ENCODE data around the gene ADARB2.

ADARB2 gene

DNA sequence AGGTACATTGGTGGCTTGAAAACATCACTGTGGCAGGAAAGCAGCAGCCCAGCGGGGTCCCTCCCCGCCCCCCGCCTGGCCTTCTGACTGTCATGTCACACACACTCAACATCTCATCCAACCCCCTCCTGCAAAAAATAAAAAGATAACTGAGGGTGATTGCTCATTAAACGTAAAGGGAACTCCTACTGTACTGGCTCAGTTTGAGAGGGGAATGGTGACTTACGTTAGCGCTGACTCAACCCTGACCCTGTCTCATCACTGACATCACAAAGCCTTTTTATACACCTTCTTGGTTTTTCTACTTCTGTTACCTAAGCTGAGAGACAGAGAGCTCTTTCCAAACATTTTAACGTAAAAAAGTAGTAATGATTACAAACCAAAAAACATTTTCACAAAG lies 48.8 kb downstream of the ADARB2 start:
- Mint-ChIP-seq H3K4me1 (ENCODE audit: low read depth in 2 of 2) (no peaks in the 10 kb centered on the region), H3K9me3 (no peaks in the 10 kb centered on the region), H3K27me3 (peaks cover 22 to 38% of the 10 kb centered on the region in 2 donors), H3K36me3 (ENCODE audit: insufficient read depth) (no peaks in the 10 kb centered on the region), H3K4me3 (no peak overlapping the region), H3K27ac (no peak overlapping the region)
- ATAC-seq (replicated peaks), result no peak
- no peak for DNase-seq

DNA sequence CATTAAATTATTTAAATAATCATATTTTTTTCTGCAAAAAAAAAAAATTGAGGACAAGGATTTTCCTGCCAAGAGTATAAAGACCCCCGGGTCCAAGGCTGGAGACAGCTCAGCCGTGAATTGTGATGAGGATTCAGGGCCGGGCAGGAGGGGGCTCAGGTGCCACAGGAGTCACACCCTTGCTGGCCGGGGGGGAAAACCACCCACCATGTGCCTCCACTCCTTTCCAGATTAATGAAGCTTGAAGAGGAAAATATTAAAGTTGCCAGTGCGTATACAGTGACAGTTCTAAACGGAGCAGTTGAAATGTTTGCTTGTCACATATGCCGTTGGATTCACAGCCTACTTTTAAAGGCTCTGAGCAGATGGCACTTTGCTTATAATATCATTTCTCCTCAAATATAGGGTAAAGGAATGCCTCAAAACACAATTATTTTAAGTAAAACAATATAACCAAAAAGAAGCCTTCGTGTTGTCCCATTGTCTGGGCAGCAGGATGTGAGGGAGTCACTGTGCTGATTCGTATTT lies 49.6 kb downstream of the ADARB2 start:
- no peak overlapping the region for H3K4me3 Mint-ChIP-seq
- H3K36me3 Mint-ChIP-seq (ENCODE audit: insufficient read depth), result no peaks in the 10 kb centered on the region
- ATAC-seq (replicated peaks), result no peak
- no peak for DNase-seq
- H3K27me3 Mint-ChIP-seq, result peaks cover 22 to 38% of the 10 kb centered on the region in 2 donors
- no peaks in the 10 kb centered on the region for H3K9me3 Mint-ChIP-seq
- no peak overlapping the region for H3K27ac Mint-ChIP-seq
- H3K4me1 Mint-ChIP-seq (ENCODE audit: low read depth in 2 of 2), result no peaks in the 10 kb centered on the region

DNA sequence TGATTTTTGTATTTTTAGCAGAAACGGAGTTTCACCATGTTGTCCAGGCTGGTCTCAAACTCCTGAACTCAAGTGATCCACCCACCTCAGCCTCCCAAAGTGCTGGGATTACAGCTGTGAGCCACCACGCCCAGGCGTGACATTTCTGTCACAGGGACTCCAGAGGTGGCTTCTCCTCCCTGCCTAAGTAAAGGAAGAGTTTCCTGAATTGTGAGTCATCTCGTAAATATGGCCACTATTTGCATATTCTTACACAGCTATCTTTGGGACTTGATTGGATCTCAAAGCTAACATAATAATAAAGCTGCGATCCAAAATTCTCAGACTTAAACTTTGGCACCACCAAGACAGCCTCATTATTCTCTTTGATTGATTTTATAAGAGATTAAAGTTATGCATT lies 50.1 kb downstream of the ADARB2 start:
- H3K4me1 Mint-ChIP-seq (ENCODE audit: low read depth in 2 of 2), result no peaks in the 10 kb centered on the region
- no peaks in the 10 kb centered on the region for H3K36me3 Mint-ChIP-seq (ENCODE audit: insufficient read depth)
- no peak overlapping the region for H3K4me3 Mint-ChIP-seq
- H3K27me3 Mint-ChIP-seq, result peaks cover 22 to 38% of the 10 kb centered on the region in 2 donors
- H3K27ac Mint-ChIP-seq, result no peak overlapping the region
- ATAC-seq (replicated peaks) (no peak), DNase-seq (no peak)
- no peaks in the 10 kb centered on the region for H3K9me3 Mint-ChIP-seq

DNA sequence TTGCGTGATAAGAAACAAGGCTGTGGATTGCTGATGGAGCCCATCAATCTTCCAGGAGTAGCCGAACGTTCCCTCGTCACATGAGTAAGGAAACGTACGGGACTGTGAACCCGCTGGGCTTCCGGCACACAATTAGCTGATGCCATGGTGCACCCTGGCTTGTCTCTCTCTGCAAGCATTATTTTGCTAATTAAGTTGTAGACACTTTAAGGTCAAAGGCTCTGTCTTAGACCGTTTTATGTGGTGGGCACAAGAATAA lies 50.9 kb downstream of the ADARB2 start:
- Mint-ChIP-seq H3K27me3 (peaks cover 15 to 30% of the 10 kb centered on the region in 2 donors), H3K9me3 (no peaks in the 10 kb centered on the region), H3K4me1 (ENCODE audit: low read depth in 2 of 2) (peaks cover 0 to 6% of the 10 kb centered on the region in 2 donors), H3K36me3 (ENCODE audit: insufficient read depth) (no peaks in the 10 kb centered on the region), H3K27ac (no peak overlapping the region), H3K4me3 (no peak overlapping the region)
- no peak for DNase-seq
- ATAC-seq (replicated peaks), result no peak

DNA sequence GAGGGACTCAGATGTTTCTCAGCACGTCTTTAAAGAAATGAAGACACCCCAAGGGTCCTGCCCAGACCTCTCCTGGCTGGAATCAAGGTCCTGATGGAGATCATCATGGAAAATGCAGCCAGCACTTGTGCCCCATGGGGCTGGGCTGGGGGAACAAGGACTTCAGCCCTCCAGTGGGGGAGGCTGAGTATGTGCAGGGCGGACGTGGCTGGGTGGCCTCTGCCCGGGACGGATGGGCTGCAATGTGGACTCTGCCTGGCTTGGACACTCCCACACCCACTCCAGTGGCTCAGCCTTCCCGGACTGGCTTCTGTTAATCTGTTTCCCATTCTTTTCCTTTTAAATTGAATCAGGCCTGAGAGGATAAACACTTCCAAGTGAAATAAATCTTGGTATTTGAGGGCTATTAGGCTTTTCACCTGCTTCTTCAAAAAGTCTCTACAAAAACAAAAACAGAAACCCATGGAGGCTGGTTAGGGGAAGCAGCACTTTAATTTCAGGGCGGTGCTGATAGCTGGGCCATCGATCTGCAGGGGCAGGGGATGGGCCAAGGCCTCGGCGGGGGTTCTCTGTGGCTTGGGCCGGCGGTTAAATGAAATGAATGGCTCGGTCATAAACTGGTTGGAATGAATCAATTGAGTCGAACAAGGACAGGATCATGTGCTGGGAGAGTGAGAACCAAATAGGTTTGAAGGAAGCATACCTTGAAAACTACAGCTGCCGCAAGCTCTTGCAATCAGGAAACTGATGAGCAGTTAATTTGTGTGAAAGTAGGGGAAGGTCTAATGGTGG lies 51.4 kb downstream of the ADARB2 start:
- Mint-ChIP-seq H3K27me3 (peaks cover 14 to 25% of the 10 kb centered on the region in 2 donors), H3K9me3 (no peaks in the 10 kb centered on the region), H3K4me1 (ENCODE audit: low read depth in 2 of 2) (peaks cover 0 to 6% of the 10 kb centered on the region in 2 donors), H3K4me3 (no peak overlapping the region), H3K36me3 (ENCODE audit: insufficient read depth) (no peaks in the 10 kb centered on the region), H3K27ac (no peak overlapping the region)
- no peak for DNase-seq
- ATAC-seq (replicated peaks), result no peak

- no peaks in the 10 kb centered on the region for H3K9me3 Mint-ChIP-seq
- peaks cover 10 to 16% of the 10 kb centered on the region in 2 donors for H3K27me3 Mint-ChIP-seq
- H3K36me3 Mint-ChIP-seq (ENCODE audit: insufficient read depth), result no peaks in the 10 kb centered on the region
- no peak overlapping the region for H3K4me3 Mint-ChIP-seq
- DNase-seq (no peak), ATAC-seq (replicated peaks) (no peak)
- H3K27ac Mint-ChIP-seq, result no peak overlapping the region
- peaks cover 0 to 8% of the 10 kb centered on the region in 2 donors for H3K4me1 Mint-ChIP-seq (ENCODE audit: low read depth in 2 of 2)
Observed at GRCh38 chr10:1684991-1685390, 52.3 kb downstream of the ADARB2 start.

DNA sequence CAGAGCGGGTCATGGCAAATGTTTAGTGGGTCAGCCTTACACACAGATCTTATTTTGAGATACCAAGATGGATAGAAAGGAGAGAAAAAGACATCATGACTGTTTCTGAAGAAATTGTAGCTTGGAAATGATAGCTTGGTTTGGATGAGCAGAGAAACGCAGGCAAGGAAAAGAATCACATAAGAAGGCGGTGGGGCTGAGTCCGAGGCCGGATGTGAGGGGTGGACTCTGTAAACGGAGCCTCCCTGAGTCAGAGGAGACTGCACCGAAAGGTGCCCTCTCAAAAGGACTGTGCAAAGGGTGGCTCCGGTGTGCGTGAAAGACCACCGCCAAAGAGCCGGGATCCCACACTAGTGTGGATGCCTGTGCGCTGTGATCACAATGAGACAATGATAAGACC lies 53.7 kb downstream of the ADARB2 start:
- H3K36me3 Mint-ChIP-seq (ENCODE audit: insufficient read depth), result no peaks in the 10 kb centered on the region
- H3K4me3 Mint-ChIP-seq, result no peak overlapping the region
- peaks cover 0 to 18% of the 10 kb centered on the region in 2 donors for H3K4me1 Mint-ChIP-seq (ENCODE audit: low read depth in 2 of 2)
- H3K27ac Mint-ChIP-seq, result peak overlapping the region in 1 of 2 donors; percentile 56
- H3K27me3 Mint-ChIP-seq, result peaks cover 8 to 9% of the 10 kb centered on the region in 2 donors
- no peak for DNase-seq
- no peaks in the 10 kb centered on the region for H3K9me3 Mint-ChIP-seq
- ATAC-seq (replicated peaks), result no peak

- Mint-ChIP-seq H3K4me3 (peak overlapping the region in 1 of 2 donors; percentile 68), H3K4me1 (ENCODE audit: low read depth in 2 of 2) (peaks cover 0 to 20% of the 10 kb centered on the region in 2 donors), H3K9me3 (no peaks in the 10 kb centered on the region), H3K27me3 (peaks cover 15% of the 10 kb centered on the region in 2 donors), H3K27ac (peak overlapping the region in 1 of 2 donors; percentile 60), H3K36me3 (ENCODE audit: insufficient read depth) (no peaks in the 10 kb centered on the region)
- DNase-seq (peak in 2 of 3 experiments; percentile 21 to 22), ATAC-seq (replicated peaks) (peak; percentile 88)
Observed at GRCh38 chr10:1679821-1680650, 57.3 kb downstream of the ADARB2 start.

GRCh38 chr10:1678084-1678483 lies 59.2 kb downstream of the ADARB2 start:
- H3K27ac Mint-ChIP-seq, result peak overlapping the region in 1 of 2 donors; percentile 44
- no peaks in the 10 kb centered on the region for H3K9me3 Mint-ChIP-seq
- no peak overlapping the region for H3K4me3 Mint-ChIP-seq
- ATAC-seq (replicated peaks) (no peak), DNase-seq (no peak)
- H3K4me1 Mint-ChIP-seq (ENCODE audit: low read depth in 2 of 2), result peaks cover 0 to 24% of the 10 kb centered on the region in 2 donors
- H3K27me3 Mint-ChIP-seq, result peaks cover 16 to 23% of the 10 kb centered on the region in 2 donors
- no peaks in the 10 kb centered on the region for H3K36me3 Mint-ChIP-seq (ENCODE audit: insufficient read depth)

- no peaks in the 10 kb centered on the region for H3K9me3 Mint-ChIP-seq
- no peaks in the 10 kb centered on the region for H3K36me3 Mint-ChIP-seq (ENCODE audit: insufficient read depth)
- DNase-seq (no peak), ATAC-seq (replicated peaks) (no peak)
- H3K4me3 Mint-ChIP-seq, result no peak overlapping the region
- peak overlapping the region in 1 of 2 donors; percentile 44 for H3K27ac Mint-ChIP-seq
- peaks cover 16 to 23% of the 10 kb centered on the region in 2 donors for H3K27me3 Mint-ChIP-seq
- peaks cover 0 to 24% of the 10 kb centered on the region in 2 donors for H3K4me1 Mint-ChIP-seq (ENCODE audit: low read depth in 2 of 2)
Observed at GRCh38 chr10:1677307-1677939, 59.9 kb downstream of the ADARB2 start.

GRCh38 chr10:1674501-1674900 lies 62.8 kb downstream of the ADARB2 start:
- H3K9me3 Mint-ChIP-seq, result no peaks in the 10 kb centered on the region
- H3K36me3 Mint-ChIP-seq (ENCODE audit: insufficient read depth), result no peaks in the 10 kb centered on the region
- H3K27ac Mint-ChIP-seq, result no peak overlapping the region
- H3K27me3 Mint-ChIP-seq, result peaks cover 16% of the 10 kb centered on the region in 2 donors
- peaks cover 0 to 15% of the 10 kb centered on the region in 2 donors for H3K4me1 Mint-ChIP-seq (ENCODE audit: low read depth in 2 of 2)
- no peak overlapping the region for H3K4me3 Mint-ChIP-seq
- no peak for DNase-seq
- ATAC-seq (replicated peaks), result no peak

DNA sequence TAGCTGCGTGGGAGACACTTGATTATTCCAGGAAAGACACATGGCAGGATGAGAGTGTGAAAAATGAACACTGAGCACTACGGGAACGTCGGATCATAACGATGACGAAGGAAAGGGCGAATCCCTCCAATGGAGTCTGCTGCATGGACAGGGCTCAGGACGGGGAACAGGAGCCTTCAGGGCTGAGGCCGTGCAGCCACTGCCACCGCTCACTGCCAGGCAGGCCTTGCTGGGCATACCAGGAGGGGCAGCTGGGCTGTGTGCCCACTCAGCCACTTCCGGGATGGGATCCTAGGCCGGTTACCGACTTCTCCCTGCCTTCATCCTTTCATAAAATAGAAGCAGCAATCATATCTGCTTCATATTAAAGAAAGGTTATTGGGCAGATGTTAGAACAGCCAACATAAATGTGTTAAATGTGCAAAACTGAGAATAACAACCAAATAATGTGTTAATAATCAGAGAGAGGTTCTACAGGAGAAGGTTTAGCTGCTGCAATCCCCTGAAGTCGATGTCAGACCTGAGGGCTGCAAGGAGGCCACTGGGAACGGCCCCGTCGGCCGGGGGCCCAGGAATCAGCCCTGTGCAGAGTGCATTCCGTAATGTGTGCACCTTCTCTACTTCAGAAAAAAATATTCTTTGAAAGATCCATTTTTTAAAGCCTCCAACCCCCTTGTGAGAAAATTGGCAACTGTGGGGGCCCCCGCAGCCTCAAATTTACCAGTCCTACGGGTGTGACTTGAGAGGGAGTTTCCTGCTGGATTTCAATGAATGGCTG lies 63.6 kb downstream of the ADARB2 start:
- no peak overlapping the region for H3K27ac Mint-ChIP-seq
- H3K9me3 Mint-ChIP-seq, result no peaks in the 10 kb centered on the region
- no peaks in the 10 kb centered on the region for H3K36me3 Mint-ChIP-seq (ENCODE audit: insufficient read depth)
- peaks cover 16% of the 10 kb centered on the region in 2 donors for H3K27me3 Mint-ChIP-seq
- no peak for DNase-seq
- ATAC-seq (replicated peaks), result no peak
- H3K4me1 Mint-ChIP-seq (ENCODE audit: low read depth in 2 of 2), result peaks cover 0 to 9% of the 10 kb centered on the region in 2 donors
- H3K4me3 Mint-ChIP-seq, result no peak overlapping the region
